DND-41 (cell line): ENCODE data around the gene PITPNM3.

ENCODE experiments used
- ATAC-seq: fragments of 200-7000 bp; cut with Tn5 transposase; 3 replicates; pipeline ENCODE4 v1.9.1; 2021; ENCODE audit warnings: low read depth; ENCODE audit not compliant: insufficient read depth
- DNase-seq: peaks from one replicate; pipeline ENCODE4 v3.0.0-alpha.2; 2020
- H2AFZ ChIP-seq: 2 replicates; pipeline ENCODE4 v1.6.0; 2012; ENCODE audit warnings: low read depth, low read length
- H3K27ac ChIP-seq: 2 replicates; pipeline ENCODE4 v1.5.1; 2012; ENCODE audit warnings: low read length, inconsistent platforms
- H3K27me3 ChIP-seq: fragments of 200-600 bp; sonication (generic); 2 replicates; pipeline ENCODE4 v1.6.0; 2012; ENCODE audit warnings: low read length, mild to moderate bottlenecking, inconsistent platforms; ENCODE audit not compliant: insufficient read depth, poor library complexity
- H3K36me3 ChIP-seq: 2 replicates; pipeline ENCODE4 v1.5.1; 2012; ENCODE audit warnings: low read length, inconsistent platforms; ENCODE audit not compliant: insufficient read depth
- H3K4me1 ChIP-seq: 2 replicates; pipeline ENCODE4 v1.5.1; 2012; ENCODE audit warnings: mild to moderate bottlenecking, low read length; ENCODE audit not compliant: insufficient read depth
- H3K4me2 ChIP-seq: 2 replicates; pipeline ENCODE4 v1.6.0; 2012; ENCODE audit warnings: mild to moderate bottlenecking, moderate library complexity, low read length, inconsistent platforms; ENCODE audit not compliant: insufficient read depth
- H3K4me3 ChIP-seq, 2 experiments: fragments of 200-600 bp in 1 of 2; shearing (Covaris generic) in 1 of 2; 2 replicates each; pipeline ENCODE4 v1.5.1; 2012 to 2016; ENCODE audit warnings: inconsistent platforms in 2 of 2, low read length in 2 of 2, mild to moderate bottlenecking in 2 of 2, low read depth in 1 of 2, moderate library complexity in 1 of 2
- H3K79me2 ChIP-seq: 2 replicates; pipeline ENCODE4 v1.6.0; 2012; ENCODE audit warnings: low read length, inconsistent platforms; ENCODE audit not compliant: insufficient read depth
- H3K9ac ChIP-seq: 2 replicates; pipeline ENCODE4 v1.6.0; 2012; ENCODE audit warnings: low read depth, mild to moderate bottlenecking, inconsistent platforms, low read length, moderate library complexity
- H3K9me3 ChIP-seq: 2 replicates; pipeline ENCODE4 v1.5.1; 2012; ENCODE audit warnings: low read length, moderate library complexity, mild to moderate bottlenecking, inconsistent platforms; ENCODE audit not compliant: insufficient read depth, severe bottlenecking
- H4K20me1 ChIP-seq: 2 replicates; pipeline ENCODE4 v1.6.0; 2012; ENCODE audit warnings: low read length; ENCODE audit not compliant: insufficient read depth
- CTCF ChIP-seq: IDR thresholded peaks from 2 replicates; pipeline ENCODE4 v1.5.1; 2012; ENCODE audit warnings: borderline replicate concordance, low read length, moderate library complexity, mild to moderate bottlenecking; ENCODE audit not compliant: poor library complexity, severe bottlenecking; ENCODE audit errors: extremely low read depth
- EZH2 ChIP-seq: IDR thresholded peaks from 3 replicates; pipeline ENCODE4 v1.6.1; 2012; ENCODE audit warnings: borderline replicate concordance, low read depth, mild to moderate bottlenecking, moderate library complexity, low read length, inconsistent platforms; ENCODE audit not compliant: severe bottlenecking

Gene PITPNM3

GRCh38 chr17:6470751-6471521, 85.4 kb downstream of the PITPNM3 start:
- H3K4me2 ChIP-seq: no peak overlapping the region
- TF ChIP-seq EZH2: no peak
- TF ChIP-seq CTCF: no peak

GRCh38 chr17:6470146-6470718, 86.1 kb downstream of the PITPNM3 start:
- Histone ChIP-seq H3K36me3 (no peaks in the 10 kb centered on the region), H4K20me1 (peaks cover 3% of the 10 kb centered on the region), H3K4me2 (no peak overlapping the region), H3K9me3 (no peaks in the 10 kb centered on the region), H3K27me3 (peaks cover 5% of the 10 kb centered on the region), H3K9ac (no peak overlapping the region), H3K4me3 (no peak overlapping the region), H3K4me1 (no peaks in the 10 kb centered on the region), H2AFZ (no peak overlapping the region), H3K27ac (no peak overlapping the region), H3K79me2 (no peaks in the 10 kb centered on the region)
- no peak for DNase-seq
- no peak for ATAC-seq
- TF ChIP-seq EZH2 (no peak), CTCF (no peak)

More at GRCh38 chr17:6470751-6471521, 85.4 kb downstream of the PITPNM3 start:
- no peak for ATAC-seq
- H4K20me1 ChIP-seq: peaks cover 3% of the 10 kb centered on the region
- DNase-seq: no peak
- H3K9ac ChIP-seq: no peak overlapping the region
- no peaks in the 10 kb centered on the region for H3K79me2 ChIP-seq
- no peak overlapping the region for H2AFZ ChIP-seq
- H3K27ac ChIP-seq: no peak overlapping the region
- peaks cover 5% of the 10 kb centered on the region for H3K27me3 ChIP-seq
- no peak overlapping the region for H3K4me3 ChIP-seq
- no peaks in the 10 kb centered on the region for H3K4me1 ChIP-seq
- H3K9me3 ChIP-seq: no peaks in the 10 kb centered on the region
- no peaks in the 10 kb centered on the region for H3K36me3 ChIP-seq

- Histone ChIP-seq H4K20me1 (peaks cover under 1% of the 10 kb centered on the region), H3K4me1 (no peaks in the 10 kb centered on the region), H3K4me3 (no peak overlapping the region), H3K9me3 (no peaks in the 10 kb centered on the region), H3K9ac (no peak overlapping the region), H3K4me2 (no peak overlapping the region), H3K27ac (no peak overlapping the region), H3K27me3 (peaks cover 5% of the 10 kb centered on the region), H3K36me3 (no peaks in the 10 kb centered on the region), H2AFZ (no peak overlapping the region), H3K79me2 (no peaks in the 10 kb centered on the region)
- ATAC-seq: no peak
- no peak for DNase-seq
- TF ChIP-seq EZH2 (no peak), CTCF (no peak)
Observed at GRCh38 chr17:6468051-6468790, 88.1 kb downstream of the PITPNM3 start.
